Activated CD4-positive, alpha-beta T cell treated with anti-CD3 and anti-CD28 coated beads, Interleukin-2, amount 10 ng/mL, durations not matched to agents 7 days and 5 days (primary cell): Measurements from ENCODE around the gene RBBP8. TPM values are rescaled to one million over a fixed set of nuclear protein-coding genes. Genes with fewer than 3 reads are reported as not detected.
"Not testable (repeated sequence)": the region's sequence is repeated elsewhere in the genome, so short reads cannot be mapped to it uniquely, and the experiment has no call there.

Experiments
- CTCF ChIA-PET: fragments of 350-600 bp; sonication (Branson Sonifier 250); formaldehyde crosslinking; loops from one replicate; lab custom pipeline; 2021; ENCODE audit warnings: antibody characterized with exemption; lab: Charles Lee
- POLR2A ChIA-PET: fragments of 350-600 bp; sonication (Branson Sonifier 250); formaldehyde crosslinking; loops from one replicate; lab custom pipeline; 2021; ENCODE audit warnings: antibody characterized with exemption; lab: Charles Lee
- DNase-seq: peaks from one replicate; pipeline ENCODE4 v3.0.0-alpha.2; 2020
- H3K27ac Mint-ChIP-seq: one replicate; pipeline ENCODE4 v1.8.0; 2021; ENCODE audit warnings: mild to moderate bottlenecking, moderate library complexity, mixed read lengths
- H3K27me3 Mint-ChIP-seq: one replicate; pipeline ENCODE4 v1.8.0; 2021; ENCODE audit warnings: mixed read lengths
- H3K36me3 Mint-ChIP-seq: one replicate; pipeline ENCODE4 v1.8.0; 2021; ENCODE audit warnings: low read depth, mixed read lengths
- H3K4me1 Mint-ChIP-seq: one replicate; pipeline ENCODE4 v1.8.0; 2021; ENCODE audit warnings: mixed read lengths
- H3K4me3 Mint-ChIP-seq: one replicate; pipeline ENCODE4 v1.8.0; 2021; ENCODE audit warnings: mild to moderate bottlenecking, moderate library complexity, mixed read lengths
- H3K9me3 Mint-ChIP-seq: one replicate; pipeline ENCODE4 v1.8.0; 2021; ENCODE audit warnings: mixed read lengths
- total RNA-seq, 2 experiments: library from RNA; stranded (reverse); gene quantifications; one replicate each; pipeline ENCODE4 v1.2.3, GENCODE V29; 2021

Gene RBBP8
- 10 to 100 TPM; 63.3 to 66.2 TPM for total RNA-seq

DNA sequence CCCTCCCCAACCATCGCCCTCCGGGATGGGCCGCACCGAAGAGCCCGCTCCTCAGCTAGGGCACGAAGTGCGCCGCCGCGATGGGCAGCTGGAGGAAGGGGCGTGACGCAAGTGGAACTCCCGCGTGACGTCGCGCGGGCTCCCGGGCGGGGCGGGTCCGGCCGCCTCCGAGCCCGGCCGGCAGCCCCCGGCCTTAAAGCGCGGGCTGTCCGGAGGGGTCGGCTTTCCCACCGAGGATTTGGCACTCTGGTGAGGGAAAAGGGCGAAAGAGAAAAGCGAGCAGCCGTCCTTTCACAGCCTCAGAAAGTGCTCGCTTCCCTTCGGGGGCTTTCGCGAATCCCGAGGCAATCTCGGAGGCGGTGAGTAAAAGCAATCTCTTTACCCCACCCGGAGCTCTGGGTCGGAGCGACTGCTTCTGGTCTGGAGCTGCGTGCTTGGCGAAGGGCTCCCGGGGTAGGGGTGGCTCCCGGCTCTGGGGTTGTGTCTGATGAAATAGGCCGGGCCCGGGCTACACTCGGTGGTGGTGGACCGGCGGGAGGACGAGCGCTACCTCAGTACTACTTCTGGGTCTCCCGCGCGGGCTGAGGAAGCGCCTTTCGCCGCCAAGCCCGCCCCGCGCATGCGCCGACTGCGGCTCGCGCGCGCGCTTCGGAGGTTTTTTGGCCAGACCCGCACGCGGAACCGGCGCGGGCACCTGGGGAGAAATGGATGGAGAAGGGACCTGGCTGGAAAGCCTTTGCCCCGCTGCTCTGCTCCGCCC lies at the start of gene RBBP8:
Gene RBBP8, plus strand, starts transcription at position 123 of the 760 bp plus-strand sequence. CDS start 3,524 bp downstream, outside the sequence.
- CTCF ChIA-PET = interaction anchor here (0.7 to 0.9 kb wide), 6 partner anchors 8 to 642 kb away, joined by 3 to 4 read pairs (median 3); no protein-coding TSS in a partner anchor
- DNase-seq = peak; percentile 84
- Mint-ChIP-seq H3K9me3 (no peaks in the 10 kb centered on the region), H3K36me3 (peaks cover 22% of the 10 kb centered on the region), H3K4me1 (peaks cover 38% of the 10 kb centered on the region), H3K27me3 (peaks cover 5% of the 10 kb centered on the region), H3K27ac (peak within 1 kb of the TSS; percentile 93), H3K4me3 (peak within 1 kb of the TSS; percentile 94)
- POLR2A ChIA-PET = interaction anchor here (0.6 to 0.7 kb wide), 2 partner anchors 928 to 1393 kb away, joined by 3 read pairs; no protein-coding TSS in a partner anchor

DNA sequence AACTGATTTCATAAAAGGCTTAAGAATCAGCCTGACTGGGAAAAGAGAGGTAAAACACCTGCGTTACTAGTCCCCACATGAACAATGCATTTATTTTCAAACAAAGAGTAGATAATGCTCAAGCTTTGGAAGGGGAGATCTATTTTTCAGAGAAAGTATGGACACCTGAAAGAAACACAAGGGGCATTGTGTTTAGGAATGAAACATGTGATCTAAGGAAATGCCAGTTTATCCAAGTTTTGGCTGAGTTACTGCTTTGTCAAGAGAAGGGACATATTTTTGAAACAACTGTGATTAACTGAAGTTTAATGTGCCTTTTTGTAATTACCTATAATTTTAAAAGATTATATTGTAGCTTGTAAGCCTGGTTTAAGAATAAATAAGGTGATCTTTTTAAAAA lies 49.3 kb upstream of the RBBP8 start:
- DNase-seq = no peak
- H3K27me3 Mint-ChIP-seq = peaks cover 28% of the 10 kb centered on the region
- no peak overlapping the region for H3K27ac Mint-ChIP-seq
- no peaks in the 10 kb centered on the region for H3K36me3 Mint-ChIP-seq
- ChIA-PET CTCF (interaction anchor here (1.0 kb wide), 1 partner anchor 14 kb away, joined by 3 read pairs; no protein-coding TSS in a partner anchor), POLR2A (no interaction called here)
- H3K9me3 Mint-ChIP-seq = no peaks in the 10 kb centered on the region
- H3K4me1 Mint-ChIP-seq = no peaks in the 10 kb centered on the region
- no peak overlapping the region for H3K4me3 Mint-ChIP-seq

DNA sequence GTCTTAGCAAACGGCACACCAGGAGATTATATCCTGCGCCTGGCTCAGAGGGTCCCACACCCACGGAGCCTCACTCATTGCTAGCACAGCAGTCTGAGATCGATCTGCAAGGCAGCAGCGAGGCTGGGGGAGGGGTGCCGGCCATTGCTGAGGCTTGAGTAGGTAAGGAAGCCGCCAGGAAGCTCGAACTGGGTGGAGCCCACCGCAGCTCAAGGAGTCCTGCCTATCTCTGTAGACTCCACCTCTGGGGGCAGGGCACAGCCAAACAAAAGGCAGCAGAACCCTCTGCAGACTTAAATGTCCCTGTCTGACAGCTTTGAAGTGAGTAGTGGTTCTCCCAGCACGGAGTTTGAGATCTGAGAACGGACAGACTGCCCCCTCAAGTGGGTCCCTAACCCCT lies 47.4 kb upstream of the RBBP8 start:
- peaks cover 27% of the 10 kb centered on the region for H3K27me3 Mint-ChIP-seq
- H3K27ac Mint-ChIP-seq, CTCF ChIA-PET, H3K4me1 Mint-ChIP-seq, H3K36me3 Mint-ChIP-seq, POLR2A ChIA-PET, DNase-seq, H3K4me3 Mint-ChIP-seq, H3K9me3 Mint-ChIP-seq: not testable (repeated sequence)

DNA sequence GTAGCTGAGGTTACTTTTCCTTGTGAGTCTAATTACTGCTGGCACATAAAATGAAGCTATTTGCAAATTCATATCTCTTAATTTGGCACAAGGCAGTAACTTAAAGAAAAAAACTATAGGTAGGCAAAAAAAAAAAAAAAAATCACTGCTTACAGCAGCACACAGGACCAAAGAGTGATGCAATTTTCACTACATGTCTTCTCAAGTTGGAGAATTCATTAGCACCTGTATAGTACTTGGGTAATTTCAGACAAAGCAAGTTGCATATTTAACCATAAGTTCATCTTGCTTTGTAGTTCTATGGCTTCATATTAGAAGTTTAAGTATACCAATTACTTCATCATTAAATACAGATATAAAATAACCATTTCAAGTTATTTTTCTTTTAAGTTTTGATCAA lies 33.7 kb upstream of the RBBP8 start:
- Mint-ChIP-seq H3K4me1 (no peaks in the 10 kb centered on the region), H3K27ac (no peak overlapping the region), H3K27me3 (peaks cover 23% of the 10 kb centered on the region), H3K9me3 (peaks cover 4% of the 10 kb centered on the region), H3K36me3 (peaks cover 2% of the 10 kb centered on the region), H3K4me3 (no peak overlapping the region)
- ChIA-PET CTCF (no interaction called here), POLR2A (no interaction called here)
- no peak for DNase-seq

DNA sequence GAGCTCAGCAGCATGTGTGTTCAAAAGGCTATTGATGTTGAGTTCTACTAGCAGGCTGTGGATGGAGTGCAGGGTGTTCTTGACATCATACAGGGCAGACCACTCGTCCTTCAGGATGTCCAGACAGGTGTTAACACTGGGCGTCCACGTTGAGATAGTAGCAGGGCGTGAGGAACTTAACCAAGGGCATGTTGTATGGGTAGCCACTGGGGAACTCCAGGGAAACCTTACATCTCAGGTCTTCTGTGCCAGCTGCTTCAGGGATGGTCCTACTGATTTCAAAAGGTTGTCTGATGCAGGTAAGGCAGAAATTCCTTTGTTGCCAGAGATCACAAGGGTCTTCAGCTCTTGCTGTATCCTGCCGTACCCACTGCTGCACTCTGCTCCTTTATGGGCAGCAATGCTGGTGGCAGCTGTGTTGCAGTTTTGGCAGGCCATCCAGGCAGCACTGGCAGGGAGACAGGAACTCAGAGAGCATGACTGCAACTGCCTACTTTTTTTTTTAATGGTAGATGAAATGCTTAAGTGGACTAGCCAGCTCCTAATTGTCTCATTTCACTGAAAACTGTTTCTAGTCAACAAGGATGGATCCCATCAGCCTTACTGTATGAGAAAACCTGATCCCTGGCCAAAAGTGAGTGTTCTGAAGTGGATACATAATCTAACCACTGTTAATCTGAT lies 32.4 kb upstream of the RBBP8 start:
- Mint-ChIP-seq H3K9me3 (peaks cover 4% of the 10 kb centered on the region), H3K4me1 (no peaks in the 10 kb centered on the region), H3K27me3 (peaks cover 15% of the 10 kb centered on the region), H3K4me3 (no peak overlapping the region), H3K36me3 (peaks cover 2% of the 10 kb centered on the region), H3K27ac (no peak overlapping the region)
- ChIA-PET CTCF (interaction anchor here (0.6 to 1.1 kb wide), 2 partner anchors 14 to 1097 kb away, joined by 3 read pairs; no protein-coding TSS in a partner anchor), POLR2A (no interaction called here)
- DNase-seq = no peak

DNA sequence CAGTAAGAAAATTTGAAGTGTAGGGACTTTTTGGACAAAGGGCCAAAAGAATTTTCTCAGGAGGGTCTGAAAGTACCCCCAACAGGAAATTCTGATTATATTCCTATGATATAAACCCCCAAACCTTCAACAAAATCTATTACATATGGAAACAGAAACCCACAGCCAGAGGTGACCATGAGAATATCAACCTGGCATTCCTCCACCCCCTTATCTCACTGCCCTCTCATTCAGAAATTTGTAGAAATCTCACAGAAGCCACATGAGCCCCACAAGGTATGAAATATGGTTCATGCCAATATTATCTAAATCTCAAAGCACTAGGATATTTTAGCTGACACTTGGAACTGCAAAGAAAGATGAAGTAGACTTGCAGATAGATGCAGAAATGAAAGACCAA lies 31.0 kb upstream of the RBBP8 start:
- H3K27me3 Mint-ChIP-seq = peaks cover 11% of the 10 kb centered on the region
- no peak overlapping the region for H3K27ac Mint-ChIP-seq
- H3K9me3 Mint-ChIP-seq = peaks cover 4% of the 10 kb centered on the region
- DNase-seq = no peak
- no peaks in the 10 kb centered on the region for H3K4me1 Mint-ChIP-seq
- ChIA-PET POLR2A (no interaction called here), CTCF (no interaction called here)
- H3K4me3 Mint-ChIP-seq = no peak overlapping the region
- peaks cover 2% of the 10 kb centered on the region for H3K36me3 Mint-ChIP-seq

DNA sequence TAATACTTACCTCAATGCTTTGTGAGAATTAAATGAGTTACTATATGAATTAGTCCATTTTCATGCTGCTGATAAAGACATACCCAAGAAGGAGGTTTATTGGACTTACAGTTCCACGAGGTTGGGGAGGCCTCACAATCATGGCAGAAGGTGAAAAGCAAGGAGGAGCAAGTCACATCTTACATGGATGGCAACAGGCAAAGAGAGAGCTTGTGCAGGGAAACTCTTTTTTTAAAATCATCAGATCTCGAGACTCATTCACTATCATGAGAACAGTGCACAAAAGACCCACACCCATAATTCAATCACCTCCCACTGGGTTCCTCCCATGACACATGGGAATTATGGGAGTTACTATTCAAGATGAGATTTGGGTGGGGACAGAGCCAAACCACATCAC lies 29.9 kb upstream of the RBBP8 start:
- H3K9me3 Mint-ChIP-seq, H3K36me3 Mint-ChIP-seq, H3K27me3 Mint-ChIP-seq, CTCF ChIA-PET, H3K27ac Mint-ChIP-seq, H3K4me1 Mint-ChIP-seq, DNase-seq, H3K4me3 Mint-ChIP-seq, POLR2A ChIA-PET: not testable (repeated sequence)

DNA sequence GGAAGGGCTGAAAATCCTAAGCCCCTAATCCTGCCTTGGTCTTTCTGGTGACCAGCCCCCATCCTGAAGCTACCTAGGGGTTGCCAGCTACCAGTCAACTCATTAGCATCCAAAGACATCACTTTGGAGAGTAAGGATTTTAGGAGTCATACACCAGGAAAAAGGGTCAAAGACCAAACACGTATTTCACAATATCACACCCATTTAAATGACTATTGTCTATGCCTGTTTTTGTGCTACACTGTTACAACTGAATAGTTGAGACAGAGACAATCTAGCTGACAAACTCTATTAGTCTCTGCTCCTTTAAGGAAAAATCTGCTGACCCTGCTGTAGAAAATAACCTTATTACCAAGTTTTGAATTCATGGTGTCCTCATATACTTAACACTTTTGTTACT lies 21.0 kb upstream of the RBBP8 start:
- H3K36me3 Mint-ChIP-seq = no peaks in the 10 kb centered on the region
- no peak overlapping the region for H3K4me3 Mint-ChIP-seq
- H3K27me3 Mint-ChIP-seq = peaks cover 6% of the 10 kb centered on the region
- ChIA-PET CTCF (no interaction called here), POLR2A (no interaction called here)
- no peak for DNase-seq
- no peaks in the 10 kb centered on the region for H3K4me1 Mint-ChIP-seq
- H3K27ac Mint-ChIP-seq = no peak overlapping the region
- no peaks in the 10 kb centered on the region for H3K9me3 Mint-ChIP-seq

DNA sequence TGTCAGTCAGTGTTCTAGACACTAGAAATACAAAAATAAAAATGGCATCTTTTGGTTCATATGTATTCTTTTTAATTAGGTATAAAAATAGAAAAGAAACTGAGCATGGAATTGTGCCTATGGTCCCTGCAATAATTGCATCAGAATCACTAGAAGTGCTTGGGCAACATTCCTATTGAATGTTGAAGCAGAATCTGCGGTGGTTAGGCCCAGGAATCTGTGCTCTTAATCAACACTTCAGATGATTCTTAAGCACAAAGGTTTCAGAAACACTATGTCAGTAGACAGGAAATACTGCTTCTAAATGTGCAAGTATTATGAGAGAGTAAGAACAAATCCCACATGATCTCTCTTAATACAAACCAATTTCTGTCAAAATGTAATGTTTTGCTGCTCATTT lies 20.3 kb upstream of the RBBP8 start:
- ChIA-PET CTCF (no interaction called here), POLR2A (no interaction called here)
- Mint-ChIP-seq H3K36me3 (no peaks in the 10 kb centered on the region), H3K9me3 (no peaks in the 10 kb centered on the region), H3K4me3 (no peak overlapping the region), H3K27me3 (peaks cover 4% of the 10 kb centered on the region), H3K4me1 (no peaks in the 10 kb centered on the region), H3K27ac (no peak overlapping the region)
- DNase-seq = no peak

DNA sequence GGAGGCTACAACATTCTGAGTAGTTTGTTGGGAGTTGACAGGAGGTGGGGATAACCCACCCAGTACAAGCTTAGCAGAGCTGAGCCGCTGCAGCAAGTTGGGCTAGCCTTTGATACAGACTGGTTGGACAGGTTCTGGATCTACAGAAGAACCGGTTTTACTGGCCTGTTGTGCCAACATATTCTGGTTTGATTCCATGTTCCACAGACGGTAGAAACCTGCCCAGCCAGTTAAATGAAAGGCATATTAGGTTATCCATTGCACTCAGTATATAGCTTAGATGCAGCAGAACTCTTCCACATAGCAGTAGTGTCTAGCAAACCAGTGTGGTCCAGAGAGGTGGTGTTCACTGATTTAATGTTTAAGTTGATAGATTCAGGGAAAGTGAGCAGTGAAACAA lies 19.3 kb upstream of the RBBP8 start:
- H3K4me3 Mint-ChIP-seq = no peak overlapping the region
- H3K4me1 Mint-ChIP-seq = no peaks in the 10 kb centered on the region
- no peak overlapping the region for H3K27ac Mint-ChIP-seq
- DNase-seq = no peak
- peaks cover 2% of the 10 kb centered on the region for H3K27me3 Mint-ChIP-seq
- H3K9me3 Mint-ChIP-seq = no peaks in the 10 kb centered on the region
- H3K36me3 Mint-ChIP-seq = no peaks in the 10 kb centered on the region
- POLR2A ChIA-PET = no interaction called here
- CTCF ChIA-PET = interaction anchor here (1.2 kb wide), 1 partner anchor 13 kb away, joined by 3 read pairs; no protein-coding TSS in a partner anchor

DNA sequence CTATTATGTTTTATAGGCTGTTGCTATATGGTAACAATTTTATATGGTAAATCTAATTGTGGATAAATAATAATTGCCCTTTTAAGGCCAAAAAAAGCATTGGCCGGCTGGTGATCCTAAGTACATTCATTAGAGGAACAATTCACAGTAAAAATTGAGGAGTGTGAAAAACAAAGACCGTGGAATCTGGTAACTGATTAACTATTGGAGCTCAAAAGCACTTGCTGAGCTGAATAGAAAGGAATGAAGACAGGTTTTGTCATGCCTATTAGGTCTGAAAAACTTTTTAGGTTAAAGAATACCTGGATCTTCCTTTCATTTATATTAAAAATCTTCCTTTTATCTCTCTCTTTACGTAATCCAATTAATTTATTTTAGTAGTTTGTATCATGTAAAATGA lies 18.5 kb upstream of the RBBP8 start:
- POLR2A ChIA-PET = interaction anchor here (0.5 kb wide), 1 partner anchor 499 kb away, joined by 12 read pairs; no protein-coding TSS in a partner anchor

DNA sequence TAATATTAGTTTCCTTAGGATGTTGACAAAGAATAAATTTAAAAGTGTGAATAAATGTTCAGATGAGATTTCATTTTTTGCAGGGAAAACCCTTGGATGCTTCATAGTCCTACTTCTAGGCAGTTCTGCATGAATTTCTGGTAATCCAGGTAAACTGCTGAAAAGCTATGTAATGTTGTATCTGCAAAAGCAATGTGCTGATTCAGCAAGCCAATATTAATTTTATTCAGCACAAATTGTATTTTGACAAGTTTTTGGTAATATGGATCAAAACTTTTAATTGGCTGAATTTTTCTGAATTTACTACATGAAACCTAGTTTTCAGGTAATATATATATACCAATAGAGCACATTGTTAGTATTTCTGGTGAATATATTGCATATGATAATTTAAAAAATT lies 17.8 kb upstream of the RBBP8 start:
- ChIA-PET CTCF (interaction anchor here (1.7 kb wide), 1 partner anchor 9 kb away, joined by 6 read pairs; no protein-coding TSS in a partner anchor), POLR2A (no interaction called here)
- no peak for DNase-seq
- Mint-ChIP-seq H3K9me3 (no peaks in the 10 kb centered on the region), H3K4me3 (no peak overlapping the region), H3K36me3 (no peaks in the 10 kb centered on the region), H3K27ac (no peak overlapping the region), H3K27me3 (peaks cover 2% of the 10 kb centered on the region), H3K4me1 (no peaks in the 10 kb centered on the region)

More for the DNA sequence above, 18.5 kb upstream of the RBBP8 start:
- peaks cover 2% of the 10 kb centered on the region for H3K27me3 Mint-ChIP-seq
- no peaks in the 10 kb centered on the region for H3K36me3 Mint-ChIP-seq
- H3K4me3 Mint-ChIP-seq = no peak overlapping the region
- CTCF ChIA-PET = interaction anchor here (1.2 to 1.7 kb wide), 2 partner anchors 10 to 14 kb away, joined by 3 to 6 read pairs; no protein-coding TSS in a partner anchor
- no peak for DNase-seq
- no peaks in the 10 kb centered on the region for H3K9me3 Mint-ChIP-seq
- no peaks in the 10 kb centered on the region for H3K4me1 Mint-ChIP-seq
- no peak overlapping the region for H3K27ac Mint-ChIP-seq

DNA sequence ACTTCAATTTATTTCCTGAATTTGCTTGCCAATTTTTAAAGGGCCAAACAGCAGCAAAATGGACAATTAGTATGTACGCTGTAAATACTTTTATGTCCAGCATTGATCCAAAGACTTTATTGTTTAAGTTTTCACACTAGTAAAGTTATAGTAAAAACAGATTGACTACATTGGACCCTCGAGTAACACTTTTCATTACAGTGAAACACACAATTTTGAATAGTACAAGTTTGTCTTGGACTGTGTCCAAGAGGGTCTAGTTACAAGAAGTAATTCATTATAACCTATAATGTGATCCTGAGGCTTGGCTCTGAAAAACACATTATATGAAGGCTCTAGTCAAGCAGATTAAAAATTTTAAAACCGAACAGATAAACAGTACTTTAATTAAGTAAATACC lies 11.4 kb upstream of the RBBP8 start:
- POLR2A ChIA-PET = no interaction called here
- no peak overlapping the region for H3K4me3 Mint-ChIP-seq

More for the DNA sequence above, 11.4 kb upstream of the RBBP8 start:
- DNase-seq = no peak
- Mint-ChIP-seq H3K27me3 (peaks cover 8% of the 10 kb centered on the region), H3K4me1 (no peaks in the 10 kb centered on the region), H3K36me3 (no peaks in the 10 kb centered on the region), H3K27ac (no peak overlapping the region), H3K9me3 (no peaks in the 10 kb centered on the region)
- CTCF ChIA-PET = no interaction called here
